Nephron progenitor cell (in vitro differentiated cells): ENCODE results near the gene BST2.

ENCODE experiments used
- DNase-seq: peaks from one replicate; pipeline ENCODE4 v3.0.0; 2021
- H3K27ac Mint-ChIP-seq: 2 replicates; pipeline ENCODE4 v1.8.0; 2021; ENCODE audit warnings: mild to moderate bottlenecking, moderate library complexity, mixed read lengths
- H3K27me3 Mint-ChIP-seq: 2 replicates; pipeline ENCODE4 v1.8.0; 2021; ENCODE audit warnings: mild to moderate bottlenecking, low read depth, mixed read lengths; ENCODE audit not compliant: poor library complexity
- H3K36me3 Mint-ChIP-seq: 2 replicates; pipeline ENCODE4 v1.8.0; 2021; ENCODE audit warnings: low read depth, mixed read lengths
- H3K4me1 Mint-ChIP-seq: 2 replicates; pipeline ENCODE4 v1.8.0; 2021; ENCODE audit warnings: mixed read lengths
- H3K4me3 Mint-ChIP-seq: 2 replicates; pipeline ENCODE4 v1.8.0; 2021; ENCODE audit warnings: mild to moderate bottlenecking, moderate library complexity, mixed read lengths
- H3K9me3 Mint-ChIP-seq: 2 replicates; pipeline ENCODE4 v1.8.0; 2021; ENCODE audit warnings: mild to moderate bottlenecking, moderate library complexity, mixed read lengths
- TF ChIP-seq, protein P1 (sequence below): fragments of 200-600 bp; sonication (generic); IDR thresholded peaks from 2 replicates; pipeline ENCODE4 v1.5.0; 2021; ENCODE audit warnings: antibody characterized with exemption

The BST2 gene

DNA sequence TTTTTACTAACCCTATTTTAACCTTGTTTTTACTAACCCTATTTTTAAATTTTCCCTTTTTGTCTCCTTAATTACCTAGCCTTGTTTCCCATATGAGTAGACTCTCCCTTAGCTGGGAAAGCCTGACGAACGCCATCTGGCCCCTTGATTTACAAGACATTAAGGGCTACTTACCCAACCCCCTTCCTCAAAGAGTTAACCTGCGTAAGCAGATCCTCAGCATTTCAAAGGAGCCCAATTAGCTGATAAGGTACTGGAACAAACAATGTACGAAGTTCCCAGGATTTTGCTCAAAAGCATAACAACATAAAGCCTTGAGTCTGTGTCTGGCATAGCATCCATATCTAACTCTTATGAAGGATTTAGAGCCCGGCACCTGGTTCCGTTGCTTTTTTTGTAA lies 9.7 kb upstream of the BST2 start:
- peaks cover 7% of the 10 kb centered on the region for H3K27me3 Mint-ChIP-seq
- peaks cover 14% of the 10 kb centered on the region for H3K36me3 Mint-ChIP-seq
- TF ChIP-seq, protein P1, sequence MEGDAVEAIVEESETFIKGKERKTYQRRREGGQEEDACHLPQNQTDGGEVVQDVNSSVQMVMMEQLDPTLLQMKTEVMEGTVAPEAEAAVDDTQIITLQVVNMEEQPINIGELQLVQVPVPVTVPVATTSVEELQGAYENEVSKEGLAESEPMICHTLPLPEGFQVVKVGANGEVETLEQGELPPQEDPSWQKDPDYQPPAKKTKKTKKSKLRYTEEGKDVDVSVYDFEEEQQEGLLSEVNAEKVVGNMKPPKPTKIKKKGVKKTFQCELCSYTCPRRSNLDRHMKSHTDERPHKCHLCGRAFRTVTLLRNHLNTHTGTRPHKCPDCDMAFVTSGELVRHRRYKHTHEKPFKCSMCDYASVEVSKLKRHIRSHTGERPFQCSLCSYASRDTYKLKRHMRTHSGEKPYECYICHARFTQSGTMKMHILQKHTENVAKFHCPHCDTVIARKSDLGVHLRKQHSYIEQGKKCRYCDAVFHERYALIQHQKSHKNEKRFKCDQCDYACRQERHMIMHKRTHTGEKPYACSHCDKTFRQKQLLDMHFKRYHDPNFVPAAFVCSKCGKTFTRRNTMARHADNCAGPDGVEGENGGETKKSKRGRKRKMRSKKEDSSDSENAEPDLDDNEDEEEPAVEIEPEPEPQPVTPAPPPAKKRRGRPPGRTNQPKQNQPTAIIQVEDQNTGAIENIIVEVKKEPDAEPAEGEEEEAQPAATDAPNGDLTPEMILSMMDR, result no peak
- H3K27ac Mint-ChIP-seq, result peak overlapping the region; percentile 97
- H3K4me3 Mint-ChIP-seq, result peak overlapping the region; percentile 53
- no peaks in the 10 kb centered on the region for H3K9me3 Mint-ChIP-seq
- DNase-seq, result no peak
- peaks cover 80% of the 10 kb centered on the region for H3K4me1 Mint-ChIP-seq

DNA sequence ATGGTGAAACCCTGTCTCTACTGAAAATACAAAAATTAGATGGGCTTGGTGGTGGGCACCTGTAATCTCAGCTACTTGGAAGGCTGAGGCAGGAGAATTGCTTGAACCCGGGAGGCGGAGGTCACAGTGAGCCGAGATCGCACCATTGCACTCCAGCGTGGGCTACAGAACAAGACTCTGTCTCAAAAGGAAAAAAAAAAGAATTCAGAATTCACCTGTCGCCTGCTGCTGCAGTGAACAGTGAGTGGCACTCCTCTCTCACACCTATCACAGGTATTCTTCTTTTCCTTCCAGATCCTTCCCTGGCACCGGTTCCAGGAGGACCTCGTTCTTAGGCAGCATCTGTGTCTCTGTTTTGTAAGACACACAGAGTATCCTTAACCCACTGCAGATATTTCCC lies 8.7 kb upstream of the BST2 start:
- DNase-seq, result no peak
- TF ChIP-seq, protein P1, result no peak
- H3K27ac Mint-ChIP-seq, result peak overlapping the region; percentile 97
- H3K9me3 Mint-ChIP-seq, result no peaks in the 10 kb centered on the region
- H3K36me3 Mint-ChIP-seq, result peaks cover 14% of the 10 kb centered on the region
- H3K4me1 Mint-ChIP-seq, result peaks cover 74% of the 10 kb centered on the region
- H3K4me3 Mint-ChIP-seq, result peak overlapping the region; percentile 42
- peaks cover 3% of the 10 kb centered on the region for H3K27me3 Mint-ChIP-seq

DNA sequence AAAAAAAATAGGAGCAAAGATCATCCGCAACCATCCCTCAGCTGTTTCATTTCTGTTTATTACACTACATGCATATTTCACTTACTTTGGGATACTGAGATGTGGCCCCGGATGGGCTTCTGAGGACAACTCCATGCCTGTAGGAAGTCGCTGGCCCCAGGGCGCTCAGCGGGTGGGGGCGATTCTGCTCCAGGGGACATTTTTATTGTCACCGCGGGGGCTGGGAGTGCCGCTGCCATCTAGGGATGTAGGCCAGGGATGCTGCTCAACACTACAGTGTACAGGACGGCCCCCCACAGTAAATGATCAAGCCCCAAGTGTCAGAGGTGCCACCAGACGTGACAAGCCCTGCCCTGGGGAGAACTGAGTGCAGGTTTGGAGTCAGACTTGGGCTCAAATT lies 6.4 kb upstream of the BST2 start:
- DNase-seq, result no peak
- Mint-ChIP-seq H3K36me3 (peaks cover 10% of the 10 kb centered on the region), H3K27me3 (peaks cover 3% of the 10 kb centered on the region), H3K27ac (peak overlapping the region; percentile 99), H3K4me3 (peak overlapping the region; percentile 40), H3K4me1 (peaks cover 65% of the 10 kb centered on the region), H3K9me3 (no peaks in the 10 kb centered on the region)
- TF ChIP-seq, protein P1, result no peak

DNA sequence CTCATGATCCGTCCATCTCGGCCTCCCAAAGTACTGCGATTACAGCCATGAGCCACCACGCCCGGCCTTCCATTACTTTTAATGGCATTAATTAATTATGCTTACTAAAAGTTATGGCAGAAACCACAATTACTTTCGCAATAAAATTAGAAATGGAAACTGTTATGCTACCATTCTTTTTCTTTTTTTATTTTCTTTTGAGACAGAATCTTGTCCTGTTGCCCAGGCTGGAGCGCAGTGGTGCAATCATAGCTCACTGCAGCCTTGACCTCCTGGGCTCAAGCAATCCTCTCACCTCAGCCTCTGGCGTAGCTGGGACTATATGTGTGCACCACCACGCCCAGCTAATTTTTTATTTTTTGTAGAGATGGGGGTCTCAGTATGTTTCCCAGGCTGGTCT lies 4.6 kb upstream of the BST2 start:
- DNase-seq, result no peak
- Mint-ChIP-seq H3K36me3 (peaks cover 5% of the 10 kb centered on the region), H3K27me3 (peaks cover 3% of the 10 kb centered on the region), H3K27ac (no peak overlapping the region), H3K4me1 (peaks cover 69% of the 10 kb centered on the region), H3K4me3 (no peak overlapping the region), H3K9me3 (no peaks in the 10 kb centered on the region)
- TF ChIP-seq, protein P1, result no peak

DNA sequence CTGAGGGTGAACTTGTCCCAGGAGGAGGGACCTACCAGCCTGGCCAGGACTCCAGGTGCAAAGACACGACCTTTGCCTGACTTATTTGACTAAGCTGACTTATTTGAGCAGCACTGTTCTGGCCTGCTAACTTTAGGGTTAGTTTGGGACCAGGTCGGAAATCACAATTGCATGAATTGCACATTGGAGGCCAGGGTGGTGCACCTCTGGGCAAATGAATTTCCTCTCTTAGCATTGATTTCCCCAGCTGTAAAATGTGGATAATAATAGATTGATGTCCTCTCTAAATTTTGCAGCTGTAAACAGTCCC lies 1.4 kb upstream of the BST2 start:
- TF ChIP-seq, protein P1, result no peak
- Mint-ChIP-seq H3K4me3 (peak overlapping the region; percentile 89), H3K27ac (peak overlapping the region; percentile 97), H3K36me3 (peaks cover 10% of the 10 kb centered on the region), H3K4me1 (peaks cover 59% of the 10 kb centered on the region), H3K9me3 (no peaks in the 10 kb centered on the region), H3K27me3 (peaks cover 3% of the 10 kb centered on the region)
- no peak for DNase-seq

DNA sequence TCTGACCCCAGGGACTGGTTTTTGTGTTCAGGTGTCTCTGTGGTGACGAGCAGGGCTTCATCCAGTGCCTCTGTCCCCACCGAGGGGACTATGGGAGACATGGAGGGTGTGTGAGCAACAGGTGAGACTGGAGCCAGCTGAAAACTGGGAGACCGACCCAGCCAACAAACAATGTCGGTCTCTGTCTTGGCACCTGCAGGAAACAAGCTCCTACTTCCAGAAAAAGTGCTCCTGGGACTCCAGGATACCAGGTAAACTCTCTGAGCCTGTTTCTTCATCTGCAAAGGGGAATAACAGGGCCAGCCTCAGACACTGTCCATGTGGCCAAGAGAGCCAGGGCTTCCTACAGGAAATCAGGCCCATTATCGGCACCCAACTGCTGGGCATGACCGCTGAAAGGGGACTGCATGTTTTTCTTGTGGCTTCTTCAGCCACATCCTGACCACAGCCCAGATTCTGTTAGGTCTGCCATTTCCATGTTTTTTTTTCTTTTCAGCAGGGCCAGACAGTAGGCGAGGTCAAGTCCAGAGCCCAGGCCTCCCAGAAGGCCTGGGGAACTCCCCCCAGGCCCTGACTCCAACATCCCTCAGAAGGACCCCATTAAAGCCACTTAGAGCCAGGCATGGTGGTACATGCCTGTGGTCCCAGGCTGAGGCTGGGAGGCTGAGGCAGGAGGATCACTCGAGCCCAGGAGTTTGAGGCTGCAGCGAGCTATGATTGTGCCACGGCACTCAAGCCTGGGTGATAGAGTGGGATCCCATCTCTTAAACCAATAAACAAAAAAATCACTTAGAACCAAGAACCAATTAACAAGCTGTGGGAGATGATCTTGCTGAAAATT lies 836 bp upstream of the BST2 start:
- Mint-ChIP-seq H3K9me3 (no peaks in the 10 kb centered on the region), H3K4me3 (peak overlapping the region; percentile 89), H3K4me1 (peaks cover 58% of the 10 kb centered on the region), H3K27me3 (no peaks in the 10 kb centered on the region), H3K36me3 (peaks cover 11% of the 10 kb centered on the region), H3K27ac (peak overlapping the region; percentile 97)
- no peak for DNase-seq
- TF ChIP-seq, protein P1, result no peak
